Trophoblast cell (in vitro differentiated cells and primary cell): ENCODE results near the gene ACOX1.

Experiments used
- DNase-seq, 2 donors: peaks; one replicate each; pipeline ENCODE4 v3.0.0-alpha.2; 2016
- H2AFZ ChIP-seq: 2 replicates; pipeline ENCODE4 v1.6.1; 2013; ENCODE audit warnings: low read length, moderate library complexity, mild to moderate bottlenecking; ENCODE audit not compliant: insufficient read depth, poor library complexity
- H2AK5ac ChIP-seq: 2 replicates; pipeline ENCODE4 v1.6.1; 2013; ENCODE audit warnings: mild to moderate bottlenecking, low read length
- H2BK120ac ChIP-seq: 2 replicates; pipeline ENCODE4 v1.6.1; 2013; ENCODE audit warnings: low read length, mild to moderate bottlenecking, moderate library complexity; ENCODE audit not compliant: insufficient read depth, poor library complexity
- H2BK12ac ChIP-seq: 2 replicates; pipeline ENCODE4 v1.6.1; 2013; ENCODE audit warnings: mild to moderate bottlenecking, low read length, moderate library complexity
- H2BK5ac ChIP-seq: 2 replicates; pipeline ENCODE4 v1.6.1; 2013; ENCODE audit warnings: low read length, low read depth, moderate library complexity, mild to moderate bottlenecking; ENCODE audit not compliant: poor library complexity
- H3K14ac ChIP-seq: 2 replicates; pipeline ENCODE4 v1.6.1; 2013; ENCODE audit warnings: mild to moderate bottlenecking, low read length
- H3K18ac ChIP-seq: 2 replicates; pipeline ENCODE4 v1.6.1; 2013; ENCODE audit warnings: mild to moderate bottlenecking, low read length
- H3K23ac ChIP-seq: 2 replicates; pipeline ENCODE4 v1.6.1; 2013; ENCODE audit warnings: low read length
- H3K27ac ChIP-seq: 2 replicates; pipeline ENCODE4 v1.5.1; 2013; ENCODE audit warnings: low read depth, mild to moderate bottlenecking, inconsistent platforms, low read length, moderate library complexity
- H3K27me3 ChIP-seq: 2 replicates; pipeline ENCODE4 v1.6.1; 2013; ENCODE audit warnings: inconsistent platforms, mild to moderate bottlenecking, low read length, moderate library complexity; ENCODE audit not compliant: insufficient read depth
- H3K36me3 ChIP-seq, 2 experiments: 1 replicate in 1 of 2; 2 replicates in 1 of 2; pipeline ENCODE4 v1.6.1; 2013; ENCODE audit warnings: low read length in 2 of 2, mild to moderate bottlenecking in 2 of 2, moderate library complexity in 1 of 2; ENCODE audit not compliant: insufficient read depth in 2 of 2, control insufficient read depth in 1 of 2
- H3K4ac ChIP-seq: 2 replicates; pipeline ENCODE4 v1.6.1; 2013; ENCODE audit warnings: low read depth, mild to moderate bottlenecking, low read length, moderate library complexity
- H3K4me1 ChIP-seq, 2 experiments: 1 replicate in 1 of 2; 2 replicates in 1 of 2; pipeline ENCODE4 v1.6.1; 2013; ENCODE audit warnings: low read length in 2 of 2, mild to moderate bottlenecking in 2 of 2, moderate library complexity in 1 of 2; ENCODE audit not compliant: insufficient read depth in 2 of 2, control insufficient read depth in 1 of 2
- H3K4me2 ChIP-seq: 2 replicates; pipeline ENCODE4 v1.6.1; 2013; ENCODE audit warnings: inconsistent platforms, mild to moderate bottlenecking, low read length, moderate library complexity
- H3K4me3 ChIP-seq: 2 replicates; pipeline ENCODE4 v1.5.1; 2013; ENCODE audit warnings: mild to moderate bottlenecking, low read depth, low read length, inconsistent platforms
- H3K79me1 ChIP-seq: one replicate; pipeline ENCODE4 v1.6.1; 2013; ENCODE audit warnings: low read length
- H3K79me2 ChIP-seq: 2 replicates; pipeline ENCODE4 v1.6.1; 2013; ENCODE audit warnings: low read length, mild to moderate bottlenecking; ENCODE audit not compliant: control insufficient read depth, insufficient read depth, poor library complexity
- H3K9ac ChIP-seq: 2 replicates; pipeline ENCODE4 v1.6.1; 2013; ENCODE audit warnings: mild to moderate bottlenecking, low read length
- H3K9me3 ChIP-seq: 2 replicates; pipeline ENCODE4 v1.6.1; 2013; ENCODE audit warnings: low read depth, mild to moderate bottlenecking, control low read depth, inconsistent platforms, low read length; ENCODE audit not compliant: insufficient read depth
- H4K12ac ChIP-seq: 2 replicates; pipeline ENCODE4 v1.6.1; 2013; ENCODE audit warnings: low read depth, mild to moderate bottlenecking, low read length, moderate library complexity
- H4K8ac ChIP-seq: 2 replicates; pipeline ENCODE4 v1.6.1; 2013; ENCODE audit warnings: low read depth, mild to moderate bottlenecking, low read length, moderate library complexity
- H4K91ac ChIP-seq: one replicate; pipeline ENCODE4 v1.6.1; 2013; ENCODE audit warnings: low read depth, mild to moderate bottlenecking, low read length, moderate library complexity
- WGBS: extraction: QIAGEN DNeasy Blood & Tissue Kit; methylation state at CpG from one replicate; pipeline ENCODE4 v1.1.7; 2013; ENCODE audit warnings: missing lambda C conversion rate; ENCODE audit not compliant: insufficient read length, insufficient coverage; ENCODE audit errors: extremely low coverage; 5-methylcytosine and 5-hydroxymethylcytosine counted together

ACOX1 gene

DNA sequence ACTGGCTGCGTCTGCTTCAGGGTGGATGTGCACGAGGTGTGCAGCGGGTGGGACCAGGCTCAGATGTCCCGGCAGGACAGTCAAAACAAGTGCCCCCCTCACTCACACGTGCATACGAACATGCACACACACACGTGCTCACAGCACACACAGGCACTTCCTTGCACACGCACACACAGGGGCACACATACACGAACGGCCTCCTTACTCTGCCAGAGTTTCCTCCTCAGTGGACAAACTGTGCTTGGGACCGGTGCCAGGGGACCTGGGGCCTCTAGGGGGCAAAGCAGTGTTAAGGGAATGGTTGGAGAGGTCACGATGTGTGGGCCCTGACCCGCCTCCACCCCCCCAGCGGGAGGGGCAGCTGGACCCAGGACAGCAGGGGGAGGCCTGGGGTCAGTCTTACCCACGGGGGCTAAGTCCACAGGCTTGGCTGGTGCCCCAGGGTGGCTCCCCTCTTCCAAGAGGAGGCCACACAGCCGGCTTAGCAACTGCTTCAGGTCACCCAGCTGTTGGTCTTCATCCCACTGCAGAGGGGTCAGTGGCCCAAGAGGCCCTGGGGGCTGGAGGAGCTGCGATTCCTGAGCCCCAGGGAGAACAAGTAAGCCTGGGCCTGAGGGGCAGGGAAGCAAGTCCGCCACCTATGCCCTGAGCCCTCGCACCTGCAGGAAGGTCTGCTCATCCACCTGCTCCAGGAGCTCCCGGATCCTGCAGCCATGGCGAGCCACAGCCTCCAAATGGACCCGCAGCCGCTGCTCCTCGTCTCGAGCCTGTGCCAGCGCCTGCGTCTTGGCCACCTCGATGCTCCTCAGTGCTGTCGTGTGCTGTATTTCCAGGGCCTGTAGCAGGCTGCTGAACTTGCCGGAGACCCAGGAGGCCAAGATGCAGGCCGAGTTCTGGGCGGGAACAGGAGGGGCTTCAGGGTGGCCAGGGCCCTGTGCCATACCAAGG lies 87.1 kb downstream of the ACOX1 start:
- Histone ChIP-seq H2BK5ac (no peak overlapping the region), H2BK12ac (no peak overlapping the region), H2AK5ac (no peak overlapping the region), H4K8ac (no peak overlapping the region), H3K9me3 (peaks cover 2% of the 10 kb centered on the region), H3K36me3 (peaks cover 21 to 25% of the 10 kb centered on the region in 2 experiments), H3K23ac (no peak overlapping the region), H3K27ac (no peak overlapping the region), H4K12ac (no peak overlapping the region), H3K4me1 (peaks cover 6 to 8% of the 10 kb centered on the region in 2 experiments), H3K4me2 (no peak overlapping the region), H4K91ac (no peak overlapping the region), H3K9ac (no peak overlapping the region), H3K79me2 (peaks cover 7% of the 10 kb centered on the region), H3K4ac (no peak overlapping the region), H2BK120ac (no peak overlapping the region), H3K4me3 (no peak overlapping the region), H3K79me1 (peaks cover 5% of the 10 kb centered on the region), H3K18ac (no peak overlapping the region), H3K27me3 (no peaks in the 10 kb centered on the region), H2AFZ (no peak overlapping the region), H3K14ac (no peak overlapping the region)
- WGBS = no CpG with 5 or more reads among the region's 32 CpGs
- no peak for DNase-seq
